Activated gamma-delta T cell treated with anti-CD3 and anti-CD28 coated beads, Interleukin-2, amount 50 U/mL, for 16 hours (primary cell): ENCODE results near the gene ACY1.
"Not testable (repeated sequence)": the region's sequence is repeated elsewhere in the genome, so short reads cannot be mapped to it uniquely, and the experiment has no call there.

ENCODE experiments used
- DNase-seq: peaks from one replicate; pipeline ENCODE4 v3.0.0-alpha.2; 2020; ENCODE audit warnings: low read depth

ACY1 gene

GRCh38 chr3:52025453-52025852, 42.1 kb downstream of the ACY1 start:
- no peak for DNase-seq

DNA sequence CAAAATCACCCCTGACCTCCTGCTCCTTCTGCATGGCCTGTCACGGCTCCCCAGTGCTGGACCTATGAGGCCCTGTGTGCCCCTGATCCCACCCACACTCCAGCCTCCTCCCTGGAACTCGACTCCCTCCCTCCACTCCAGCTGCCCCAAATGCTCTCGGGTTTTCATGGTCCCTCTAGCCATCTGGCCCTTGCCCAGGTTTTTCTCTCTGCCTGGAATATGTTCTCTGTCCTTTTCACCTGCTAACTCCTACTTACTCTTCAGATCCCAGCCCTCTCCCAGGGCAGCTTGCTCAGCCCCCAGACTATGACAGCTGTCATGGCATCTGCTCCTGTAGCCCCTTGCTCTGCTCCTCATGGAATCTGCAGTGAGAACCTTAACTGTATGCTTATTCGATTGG, 42.7 kb downstream of the ACY1 start:
- no peak for DNase-seq

DNA sequence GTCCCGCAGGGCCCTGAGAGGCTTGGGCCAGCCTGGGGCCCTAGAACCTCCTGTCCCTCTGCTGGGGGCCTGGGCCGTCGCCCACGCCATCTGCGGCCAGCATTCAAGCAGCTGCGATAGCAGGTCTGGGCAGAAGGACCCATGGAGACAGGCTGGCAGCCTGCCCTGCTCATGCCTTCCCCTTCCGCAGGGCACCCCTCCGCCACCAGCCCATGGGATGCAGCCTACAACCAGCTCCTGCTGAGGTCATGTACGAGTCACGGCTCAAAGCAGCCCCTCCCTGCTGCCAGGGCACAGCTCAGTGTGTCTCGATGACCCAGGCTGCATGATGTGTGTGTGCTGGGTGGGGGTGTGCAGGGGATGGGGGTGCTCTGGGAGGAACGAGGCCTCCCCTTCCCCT, 45.2 kb downstream of the ACY1 start:
- no peak for DNase-seq

GRCh38 chr3:52029053-52029452, 45.7 kb downstream of the ACY1 start:
- no peak for DNase-seq

- DNase-seq: no peak
Measured at GRCh38 chr3:52029535-52029934, 46.2 kb downstream of the ACY1 start.

DNA sequence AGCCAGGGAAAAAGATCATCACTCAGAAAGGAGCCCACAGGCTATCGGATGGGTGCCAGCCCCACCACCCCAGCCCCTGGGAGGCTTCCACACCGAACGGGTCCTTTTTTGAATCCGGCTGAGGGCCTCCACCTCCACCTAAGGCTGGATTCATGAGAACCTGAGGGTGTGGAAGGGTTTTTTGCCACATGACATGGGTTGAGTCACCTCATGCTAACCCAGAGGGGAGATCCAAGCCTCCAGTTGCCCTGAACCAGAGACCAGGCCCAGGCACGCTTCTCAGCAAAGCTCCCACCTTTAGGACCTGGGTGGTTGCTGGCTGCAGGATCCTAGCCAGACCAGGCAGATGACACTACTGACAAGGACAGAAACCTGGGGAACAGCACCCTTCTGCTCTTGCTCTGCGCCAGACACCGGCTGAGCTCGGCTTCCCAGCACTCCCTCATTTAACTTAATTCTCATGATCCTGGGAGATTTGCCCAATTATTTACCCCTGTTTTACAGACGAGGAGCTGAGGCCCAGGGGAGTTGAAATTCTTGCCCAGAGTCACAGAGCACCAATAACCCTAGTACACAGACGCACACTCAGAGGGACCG, 47.5 kb downstream of the ACY1 start:
- no peak for DNase-seq

GRCh38 chr3:52031896-52032295, 48.6 kb downstream of the ACY1 start:
- no peak for DNase-seq

DNA sequence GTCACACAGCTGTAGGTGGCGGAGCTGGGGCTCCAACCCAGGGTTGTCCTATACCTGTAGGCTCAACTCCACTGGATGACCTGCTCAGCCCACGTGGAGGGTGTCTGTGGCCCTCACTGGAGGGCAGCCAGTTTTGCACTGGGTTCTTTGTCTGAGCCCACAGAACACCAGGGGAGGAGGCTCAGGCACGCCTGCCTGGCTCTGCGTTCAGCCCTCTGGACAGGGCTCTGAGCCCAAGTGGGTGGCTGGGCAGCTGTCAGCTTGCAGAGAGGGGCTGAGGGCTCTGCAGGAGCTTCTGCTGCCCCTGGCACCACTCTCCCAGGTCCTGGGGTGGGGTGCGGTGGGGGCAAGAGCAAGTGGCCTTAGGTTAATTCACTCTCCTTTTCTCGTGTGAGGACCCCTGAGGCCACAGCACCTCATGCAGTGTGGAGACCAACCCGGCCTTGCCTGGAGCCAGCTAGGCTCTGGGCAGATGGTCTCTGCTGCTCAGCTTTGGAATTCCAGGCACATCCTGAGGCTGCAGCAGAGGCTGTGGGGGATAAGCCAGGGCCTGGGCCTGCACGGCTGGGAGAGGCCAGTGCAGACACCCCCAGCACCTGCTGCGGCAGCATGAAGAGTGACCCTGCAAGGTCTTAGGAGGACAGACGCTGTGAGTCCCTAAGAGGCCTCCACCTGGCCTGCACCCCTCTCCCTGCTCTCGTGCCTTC, 49.5 kb downstream of the ACY1 start:
- DNase-seq: no peak

GRCh38 chr3:52033748-52034147, 50.4 kb downstream of the ACY1 start:
- not testable (repeated sequence) for DNase-seq

DNA sequence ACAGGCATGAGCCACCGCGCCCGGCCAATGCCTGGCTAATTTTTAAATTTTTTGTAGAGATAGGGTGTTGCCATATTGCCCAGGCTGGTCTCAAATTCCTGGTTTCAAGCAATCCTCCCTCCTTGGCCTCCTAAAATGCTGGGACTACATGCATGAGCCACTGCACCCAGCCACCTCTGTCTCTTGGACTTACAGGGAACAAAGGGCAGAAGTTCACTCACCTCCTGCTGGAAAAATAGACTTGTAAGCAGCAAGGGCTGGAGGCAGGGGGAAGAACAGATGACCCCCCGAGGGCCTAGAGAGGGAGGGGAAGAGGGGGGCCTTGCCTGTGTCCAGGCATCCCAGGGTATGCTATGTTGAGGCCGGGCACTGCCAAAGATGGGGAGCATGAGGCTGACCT, 50.9 kb downstream of the ACY1 start:
- DNase-seq: no peak

GRCh38 chr3:52034651-52035050, 51.3 kb downstream of the ACY1 start:
- no peak for DNase-seq

DNA sequence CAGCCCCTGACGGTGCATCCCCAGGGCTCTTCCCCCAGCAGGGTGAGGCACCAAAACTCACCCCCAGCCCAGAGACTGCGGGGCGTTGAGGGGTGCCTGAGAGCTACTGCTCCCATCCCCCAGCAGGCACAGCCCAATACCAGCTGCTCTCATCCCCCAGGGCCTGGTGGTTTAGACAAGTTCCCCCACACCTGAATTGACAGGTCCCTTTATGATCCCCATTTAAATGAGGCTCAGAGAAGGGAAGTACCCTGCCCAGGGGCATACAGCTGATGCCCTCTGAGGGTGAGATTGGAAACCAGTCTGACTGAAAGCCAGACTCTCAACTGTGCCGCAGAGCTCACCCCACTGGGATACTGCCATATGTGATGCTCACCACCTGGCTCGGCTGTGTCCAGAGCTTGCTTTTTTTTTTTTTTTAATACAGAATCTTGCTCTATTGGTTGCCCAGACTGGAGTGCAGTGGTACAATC, 52.9 kb downstream of the ACY1 start:
- DNase-seq: no peak

DNA sequence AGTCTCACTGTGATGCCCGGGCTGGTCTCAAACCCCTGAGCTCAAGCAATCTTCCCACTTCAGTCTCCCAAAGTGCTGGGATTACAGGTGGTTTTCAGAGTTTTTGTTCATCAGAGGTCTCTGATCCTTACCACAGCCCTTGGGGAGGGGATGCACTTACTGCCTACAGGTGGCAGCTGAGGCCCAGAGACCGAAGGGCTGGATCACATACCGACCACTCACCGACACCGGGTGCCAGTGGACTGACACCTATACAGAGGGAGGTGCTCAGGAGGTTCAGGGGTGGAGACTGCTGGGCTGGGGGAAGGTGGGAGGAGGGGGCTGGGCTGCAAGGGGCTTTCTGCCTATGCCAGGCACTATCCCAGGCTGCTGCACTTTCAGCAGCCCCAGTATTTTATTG, 53.5 kb downstream of the ACY1 start:
- no peak for DNase-seq

- no peak for DNase-seq
Measured at GRCh38 chr3:52037291-52037690, 54.0 kb downstream of the ACY1 start.

GRCh38 chr3:52038227-52038626, 54.9 kb downstream of the ACY1 start:
- no peak for DNase-seq
